Naive thymus-derived CD4-positive, alpha-beta T cell (primary cell): ENCODE measurements around the gene C11orf91. TPM values are rescaled to one million over a fixed set of nuclear protein-coding genes. Genes with fewer than 3 reads are reported as not detected.

Source experiments
- ATAC-seq: fragments of 150-1000 bp; cut with Tn5 transposase; 2 replicates; pipeline ENCODE4 v1.10.0; 2021; ENCODE audit warnings: mild to moderate bottlenecking, moderate library complexity
- CTCF ChIA-PET: fragments of 350-600 bp; sonication (Branson Sonifier 250); formaldehyde crosslinking; loops from one replicate; lab custom pipeline; 2021; ENCODE audit warnings: antibody characterized with exemption; lab: Charles Lee
- POLR2A ChIA-PET: fragments of 350-600 bp; sonication (Branson Sonifier 250); formaldehyde crosslinking; loops from one replicate; lab custom pipeline; 2021; ENCODE audit warnings: antibody characterized with exemption, inconsistent platforms; lab: Charles Lee
- DNase-seq, 9 donors: peaks; one replicate each; pipeline versions ENCODE4 v3.0.0 to v3.0.0-alpha.2; 2020 to 2022; ENCODE audit warnings: mixed read lengths in 1 of 9
- H3K27ac ChIP-seq: one replicate; pipeline ENCODE4 v1.7.0; 2013; ENCODE audit warnings: mild to moderate bottlenecking, low read depth, low read length, moderate library complexity
- H3K27me3 ChIP-seq, 2 donors: one replicate each; pipeline ENCODE4 v1.7.0; 2013; ENCODE audit warnings: low read length in 2 of 2, mild to moderate bottlenecking in 2 of 2, moderate library complexity in 2 of 2; ENCODE audit not compliant: control insufficient read depth in 2 of 2, insufficient read depth in 2 of 2
- H3K36me3 ChIP-seq, 3 experiments: 1 replicate in 2 of 3; 2 replicates in 1 of 3; pipeline ENCODE4 v1.7.0; 2013; ENCODE audit warnings: low read length in 3 of 3, mild to moderate bottlenecking in 3 of 3, moderate library complexity in 1 of 3; ENCODE audit not compliant: insufficient read depth in 3 of 3, control insufficient read depth in 2 of 3
- H3K4me1 ChIP-seq, 2 donors: one replicate each; pipeline ENCODE4 v1.7.0; 2013; ENCODE audit warnings: low read length in 2 of 2, mild to moderate bottlenecking in 2 of 2, moderate library complexity in 1 of 2; ENCODE audit not compliant: control insufficient read depth in 2 of 2, insufficient read depth in 2 of 2
- H3K4me3 ChIP-seq: 2 replicates; pipeline ENCODE4 v1.7.0; 2013; ENCODE audit warnings: mild to moderate bottlenecking, low read length
- H3K9me3 ChIP-seq, 3 experiments: 1 replicate in 2 of 3; 2 replicates in 1 of 3; pipeline ENCODE4 v1.7.0; 2013; ENCODE audit warnings: low read length in 3 of 3; ENCODE audit not compliant: control insufficient read depth in 2 of 3
- H3K27ac Mint-ChIP-seq, 9 donors: one replicate each; pipeline ENCODE4 v1.8.0; 2020 to 2022; ENCODE audit warnings: mixed read lengths in 9 of 9, mild to moderate bottlenecking in 8 of 9, moderate library complexity in 5 of 9, inconsistent platforms in 2 of 9
- H3K27me3 Mint-ChIP-seq, 5 donors: one replicate each; pipeline ENCODE4 v1.8.0; 2021 to 2022; ENCODE audit warnings: mixed read lengths in 5 of 5, mild to moderate bottlenecking in 1 of 5
- H3K36me3 Mint-ChIP-seq, 5 donors: one replicate each; pipeline ENCODE4 v1.8.0; 2020 to 2022; ENCODE audit warnings: mixed read lengths in 5 of 5, mild to moderate bottlenecking in 3 of 5, inconsistent platforms in 1 of 5
- H3K4me1 Mint-ChIP-seq, 7 donors: one replicate each; pipeline ENCODE4 v1.8.0; 2020 to 2022; ENCODE audit warnings: mixed read lengths in 7 of 7, mild to moderate bottlenecking in 3 of 7, inconsistent platforms in 1 of 7
- H3K4me3 Mint-ChIP-seq, 10 donors: one replicate each; pipeline ENCODE4 v1.8.0; 2020 to 2022; ENCODE audit warnings: mild to moderate bottlenecking in 10 of 10, mixed read lengths in 10 of 10, moderate library complexity in 6 of 10, inconsistent platforms in 2 of 10
- H3K9me3 Mint-ChIP-seq, 11 donors: one replicate each; pipeline ENCODE4 v1.8.0; 2020 to 2022; ENCODE audit warnings: mixed read lengths in 11 of 11, mild to moderate bottlenecking in 4 of 11, inconsistent platforms in 1 of 11, moderate library complexity in 1 of 11
- intact Hi-C, 2 donors: fragments of 100-400 bp; cut with micrococcal nuclease; formaldehyde crosslinking; loops; one replicate each; pipeline ENCODE4 v1.15.1; 2023
- polyA plus RNA-seq, 2 donors: library from polyadenylated mRNA; unstranded; fragments of 300-500 nt; fragmentation: Illumina TruSeq; gene quantifications; one replicate each; pipeline ENCODE4 v1.2.3, GENCODE V29; 2021
- total RNA-seq, 6 experiments: library from RNA in 5 of 6; stranded (reverse) in 5 of 6; gene quantifications; 1 replicate in 5 of 6; 2 replicates in 1 of 6; pipeline ENCODE4 v1.2.3 and lab custom pipeline; 2021 to 2026

C11orf91 gene, protein sequence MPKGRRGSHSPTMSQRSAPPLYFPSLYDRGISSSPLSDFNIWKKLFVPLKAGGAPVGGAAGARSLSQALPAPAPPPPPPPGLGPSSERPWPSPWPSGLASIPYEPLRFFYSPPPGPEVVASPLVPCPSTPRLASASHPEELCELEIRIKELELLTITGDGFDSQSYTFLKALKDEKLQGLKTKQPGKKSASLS
- total RNA-seq (not detected), polyA plus RNA-seq (not detected), total RNA-seq (lab: John Stamatoyannopoulos, UW) (not detected)

DNA sequence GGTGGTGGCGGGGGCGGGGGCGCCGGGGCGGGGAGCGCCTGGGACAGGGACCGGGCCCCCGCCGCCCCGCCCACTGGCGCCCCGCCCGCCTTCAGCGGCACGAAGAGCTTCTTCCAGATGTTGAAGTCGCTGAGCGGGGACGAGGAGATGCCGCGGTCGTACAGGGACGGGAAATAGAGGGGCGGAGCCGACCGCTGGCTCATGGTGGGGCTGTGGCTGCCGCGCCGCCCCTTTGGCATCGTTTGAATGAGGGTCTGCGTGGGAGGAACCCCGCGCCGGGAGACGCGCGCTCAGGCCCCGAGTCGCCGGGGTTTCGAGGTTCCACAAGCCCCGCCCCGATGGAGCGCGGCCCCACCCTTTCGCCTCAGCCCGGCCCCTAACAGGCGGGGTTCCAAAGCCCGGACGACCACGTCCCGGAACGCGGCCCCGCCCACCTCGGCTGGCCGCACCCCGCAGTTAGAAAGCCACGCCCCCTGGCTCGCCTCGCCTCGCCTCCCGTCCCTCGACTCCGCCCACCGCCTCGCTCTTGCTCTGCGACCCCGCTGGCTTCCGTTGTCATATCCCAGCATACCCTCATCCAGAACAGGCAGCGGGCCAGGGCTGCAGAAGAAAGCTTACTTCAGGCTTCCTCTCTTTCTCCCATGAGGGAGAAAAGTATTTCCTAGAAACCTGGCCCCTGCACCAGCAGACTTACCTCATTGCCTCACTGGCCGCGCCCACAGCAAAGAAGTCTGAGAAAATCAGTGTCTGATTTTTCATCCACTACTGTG is at the start of gene C11orf91:
C11orf91 (minus strand) TSS at position 325 of the 770 bp plus-strand sequence; CDS start at position 239, 86 bp downstream.
- ChIA-PET CTCF (interaction anchor here (1.6 kb wide), 1 partner anchor 42 kb away, joined by 7 read pairs; no protein-coding TSS in a partner anchor), POLR2A (interaction anchor here (0.7 to 1.2 kb wide), 2 partner anchors 35 to 36 kb away, joined by 3 to 9 read pairs; partner anchors contain the start of gene CD59)
- peaks cover 14 to 27% (median 24%) of the 10 kb centered on the region in 7 donors for H3K4me1 Mint-ChIP-seq
- no peaks in the 10 kb centered on the region for H3K36me3 Mint-ChIP-seq
- intact Hi-C loops = loop anchor here (1.0 to 10.0 kb wide), 18 partner anchors 36 to 1962 kb away; partner anchors contain the start of genes CAT (in 2 of the 2), CD59 (in 2 of the 2), CSTF3 (in 2 of the 2) and EIF3M (in 2 of the 2)
- DNase-seq (peak; percentile 88 to 98 (median 95)), ATAC-seq (peak; percentile 99)
- H3K9me3 ChIP-seq = no peaks in the 10 kb centered on the region
- no peaks in the 10 kb centered on the region for H3K27me3 ChIP-seq
- peak within 1 kb of the TSS; percentile 84 to 96 (median 92) for H3K4me3 Mint-ChIP-seq
- no peak within 1 kb of the TSS for H3K27ac ChIP-seq
- peaks cover 0 to 31% (median 5%) of the 10 kb centered on the region in 5 donors for H3K27me3 Mint-ChIP-seq
- H3K4me3 ChIP-seq = peak within 1 kb of the TSS; percentile 54
- peaks cover 9 to 13% of the 10 kb centered on the region in 2 donors for H3K4me1 ChIP-seq
- no peaks in the 10 kb centered on the region for H3K9me3 Mint-ChIP-seq
- H3K27ac Mint-ChIP-seq = peak within 1 kb of the TSS; percentile 61 to 84 (median 76)
- H3K36me3 ChIP-seq = no peaks in the 10 kb centered on the region

DNA sequence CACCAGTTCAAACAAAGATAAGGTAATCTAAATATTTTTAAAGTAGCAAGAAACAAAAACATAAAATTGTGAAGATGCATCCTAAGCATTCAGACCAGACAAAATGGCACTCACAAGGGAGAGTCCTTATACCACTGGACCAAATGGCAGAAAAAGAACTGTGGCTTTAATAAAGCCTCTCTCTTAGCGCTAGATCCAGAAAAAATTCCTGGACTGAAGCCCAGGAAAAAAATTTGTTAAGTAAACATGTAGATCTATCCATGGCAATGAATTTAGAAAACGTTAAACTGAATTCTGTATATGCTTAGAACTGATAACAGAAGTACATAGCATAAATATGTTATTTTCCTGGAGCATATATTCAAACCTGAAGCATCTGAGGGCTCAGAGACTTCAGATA is 47.4 kb upstream of the C11orf91 start:
- H3K36me3 Mint-ChIP-seq = peaks cover 0 to 25% (median 7%) of the 10 kb centered on the region in 5 donors
- DNase-seq = no peak
- no peak overlapping the region for H3K4me3 Mint-ChIP-seq
- H3K27ac Mint-ChIP-seq = peak overlapping the region in 1 of 9 donors; percentile 28
- H3K4me1 Mint-ChIP-seq = no peaks in the 10 kb centered on the region
- H3K27me3 Mint-ChIP-seq = no peaks in the 10 kb centered on the region
- intact Hi-C loops = loop anchor here in 1 of 2 donors (2.0 kb wide), 1 partner anchor 15 kb away; no protein-coding TSS in a partner anchor
- Histone ChIP-seq H3K9me3 (no peaks in the 10 kb centered on the region), H3K27ac (no peak overlapping the region), H3K36me3 (peaks cover 3 to 54% (median 13%) of the 10 kb centered on the region in 3 experiments), H3K27me3 (no peaks in the 10 kb centered on the region), H3K4me3 (no peak overlapping the region), H3K4me1 (no peaks in the 10 kb centered on the region)
- H3K9me3 Mint-ChIP-seq = no peaks in the 10 kb centered on the region
- ChIA-PET POLR2A (no interaction called here), CTCF (interaction anchor here (0.7 kb wide), 1 partner anchor 32 kb away, joined by 3 read pairs; no protein-coding TSS in a partner anchor)
- no peak for ATAC-seq

DNA sequence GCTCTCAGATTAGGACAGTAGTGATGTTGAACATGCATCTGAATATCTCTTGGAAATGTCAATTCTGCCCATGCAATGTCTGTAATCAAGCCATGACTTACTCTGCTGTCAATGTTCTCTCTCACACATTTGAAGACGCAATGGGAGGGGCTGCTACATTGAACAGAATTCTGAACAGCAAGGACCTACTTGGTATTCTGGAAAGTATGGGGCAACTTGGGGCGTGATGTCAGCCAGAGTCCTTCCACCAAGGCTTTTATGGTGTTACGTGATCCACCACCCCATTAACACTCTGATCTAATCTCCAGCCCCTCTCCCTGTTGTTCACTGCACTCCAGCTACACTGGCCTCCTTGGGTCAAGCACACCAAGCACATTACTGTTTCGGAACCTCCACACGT is 42.7 kb upstream of the C11orf91 start:
- no peak for DNase-seq
- Histone ChIP-seq H3K27ac (no peak overlapping the region), H3K36me3 (peaks cover 3 to 23% (median 4%) of the 10 kb centered on the region in 3 experiments), H3K4me3 (no peak overlapping the region), H3K27me3 (no peaks in the 10 kb centered on the region), H3K9me3 (no peaks in the 10 kb centered on the region), H3K4me1 (no peaks in the 10 kb centered on the region)
- H3K4me3 Mint-ChIP-seq = no peak overlapping the region
- H3K36me3 Mint-ChIP-seq = peaks cover 0 to 21% (median 6%) of the 10 kb centered on the region in 5 donors
- ATAC-seq = no peak
- H3K4me1 Mint-ChIP-seq = no peaks in the 10 kb centered on the region
- H3K27ac Mint-ChIP-seq = peak overlapping the region in 3 of 9 donors; percentile 6 to 61 (median 50)
- peaks cover 0 to 2% (median 0%) of the 10 kb centered on the region in 5 donors for H3K27me3 Mint-ChIP-seq
- peaks cover 0 to 5% (median 0%) of the 10 kb centered on the region in 11 donors for H3K9me3 Mint-ChIP-seq
- intact Hi-C loops = loop anchor here in 1 of 2 donors (1.0 to 2.0 kb wide), 2 partner anchors 8 to 576 kb away; no protein-coding TSS in a partner anchor
- CTCF ChIA-PET = interaction anchor here (0.5 to 3.4 kb wide), 6 partner anchors 12 to 385 kb away, joined by 3 to 30 read pairs (median 6); no protein-coding TSS in a partner anchor
- POLR2A ChIA-PET = interaction anchor here (1.3 to 1.4 kb wide), 2 partner anchors 27 to 30 kb away, joined by 4 read pairs; no protein-coding TSS in a partner anchor

DNA sequence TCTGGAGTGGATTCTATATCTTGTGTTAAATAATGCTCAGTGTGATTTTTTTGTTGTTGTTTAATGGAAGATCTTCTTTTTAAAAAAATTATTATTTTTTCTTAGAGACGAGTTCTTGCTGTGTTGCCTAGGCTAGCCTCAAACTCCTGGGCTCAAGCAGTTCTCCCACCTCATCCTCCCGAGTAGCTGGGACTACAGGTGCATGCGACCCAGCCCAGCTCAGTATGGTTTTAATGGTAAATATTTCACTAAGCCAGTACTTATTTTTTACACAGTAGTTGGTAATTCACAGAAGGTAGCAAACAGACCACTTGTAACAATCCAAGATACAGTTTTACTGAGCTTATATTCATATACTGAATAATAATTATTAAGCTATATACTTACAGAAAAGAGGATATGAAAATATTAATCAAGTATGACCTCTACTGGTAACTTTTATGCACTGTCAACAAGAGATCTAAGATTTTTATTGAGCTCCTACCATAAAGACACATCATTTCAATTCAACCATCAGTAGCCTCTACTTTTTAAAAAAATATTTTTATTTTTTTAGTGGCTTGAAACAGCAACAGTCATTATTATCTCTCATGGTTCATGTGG is 41.7 kb upstream of the C11orf91 start:
- Mint-ChIP-seq H3K4me3 (no peak overlapping the region), H3K27ac (peak overlapping the region in 2 of 9 donors; percentile 20 to 67), H3K9me3 (peaks cover 0 to 7% (median 0%) of the 10 kb centered on the region in 11 donors), H3K27me3 (peaks cover 0 to 6% (median 0%) of the 10 kb centered on the region in 5 donors), H3K36me3 (peaks cover 0 to 19% (median 6%) of the 10 kb centered on the region in 5 donors), H3K4me1 (peaks cover 0 to 4% (median 0%) of the 10 kb centered on the region in 7 donors)
- no peak overlapping the region for H3K4me3 ChIP-seq
- CTCF ChIA-PET = interaction anchor here (0.5 to 3.4 kb wide), 18 partner anchors 9 to 581 kb away, joined by 3 to 30 read pairs (median 4); partner anchors contain the start of gene CSTF3
- intact Hi-C loops = loop anchor here (1.0 to 2.0 kb wide), 4 partner anchors 26 to 576 kb away; no protein-coding TSS in a partner anchor
- no peaks in the 10 kb centered on the region for H3K9me3 ChIP-seq
- peak in 4 of 9 donors; percentile 26 to 37 (median 28) for DNase-seq
- no peak overlapping the region for H3K27ac ChIP-seq
- no peaks in the 10 kb centered on the region for H3K27me3 ChIP-seq
- peak; percentile 77 for ATAC-seq
- POLR2A ChIA-PET = interaction anchor here (0.6 to 1.4 kb wide), 4 partner anchors 26 to 32 kb away, joined by 3 to 4 read pairs (median 4); partner anchors contain the start of gene FBXO3
- H3K36me3 ChIP-seq = peaks cover 3 to 23% (median 4%) of the 10 kb centered on the region in 3 experiments
- H3K4me1 ChIP-seq = no peaks in the 10 kb centered on the region

DNA sequence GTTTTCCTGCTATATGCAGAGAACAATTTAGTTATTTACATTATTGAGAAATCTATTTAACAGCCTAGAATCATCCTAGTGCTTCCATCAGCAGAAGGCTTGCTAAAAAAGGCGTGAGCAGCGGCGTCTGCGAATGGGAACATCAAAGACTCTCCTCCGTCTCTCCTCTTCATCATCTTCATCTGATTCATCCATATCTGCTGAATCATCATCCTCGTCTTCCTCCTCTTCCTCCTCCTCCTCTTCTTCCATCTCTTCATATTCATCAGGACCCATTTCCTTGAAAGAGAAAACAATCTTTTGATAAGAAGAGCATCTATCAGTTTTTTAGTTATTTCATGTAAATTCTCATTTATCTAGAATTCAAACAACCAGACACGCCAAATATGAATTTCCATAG is 41.2 kb upstream of the C11orf91 start:
- DNase-seq (no peak), ATAC-seq (no peak)
- H3K27ac ChIP-seq = no peak overlapping the region
- peaks cover under 1 to 20% (median 2%) of the 10 kb centered on the region in 3 experiments for H3K36me3 ChIP-seq
- ChIA-PET CTCF (interaction anchor here (0.7 to 3.4 kb wide), 10 partner anchors 8 to 580 kb away, joined by 3 to 30 read pairs (median 4); partner anchors contain the start of gene CSTF3), POLR2A (interaction anchor here (1.3 to 1.4 kb wide), 2 partner anchors 26 to 31 kb away, joined by 4 read pairs; no protein-coding TSS in a partner anchor)
- no peaks in the 10 kb centered on the region for H3K4me1 ChIP-seq
- H3K27me3 Mint-ChIP-seq = peaks cover 0 to 10% (median 0%) of the 10 kb centered on the region in 5 donors
- intact Hi-C loops = loop anchor here (1.0 to 2.0 kb wide), 4 partner anchors 26 to 575 kb away; no protein-coding TSS in a partner anchor
- H3K36me3 Mint-ChIP-seq = peaks cover 0 to 16% (median 5%) of the 10 kb centered on the region in 5 donors
- no peak overlapping the region for H3K4me3 ChIP-seq
- no peak overlapping the region for H3K4me3 Mint-ChIP-seq
- no peaks in the 10 kb centered on the region for H3K9me3 ChIP-seq
- peaks cover 0 to 8% (median 2%) of the 10 kb centered on the region in 7 donors for H3K4me1 Mint-ChIP-seq
- no peaks in the 10 kb centered on the region for H3K27me3 ChIP-seq
- peak overlapping the region in 2 of 9 donors; percentile 20 to 67 for H3K27ac Mint-ChIP-seq
- H3K9me3 Mint-ChIP-seq = peaks cover 0 to 7% (median 0%) of the 10 kb centered on the region in 11 donors
